GM21526 (cell line): ENCODE data around the gene MTMR3.

Source experiments
- ATAC-seq: cut with Tn5 transposase; IDR thresholded peaks from one replicate; pipeline ENCODE4 v1.9.1; 2021; ENCODE audit warnings: moderate library complexity; ENCODE audit not compliant: unreplicated experiment, low FRiP score

Gene MTMR3

GRCh38 chr22:30020511-30020910 lies 137.5 kb downstream of the MTMR3 start:
- ATAC-seq, result no peak

GRCh38 chr22:30021338-30021737 lies 138.4 kb downstream of the MTMR3 start:
- ATAC-seq, result no peak

GRCh38 chr22:30021881-30022619 lies 139.1 kb downstream of the MTMR3 start:
- no peak for ATAC-seq

DNA sequence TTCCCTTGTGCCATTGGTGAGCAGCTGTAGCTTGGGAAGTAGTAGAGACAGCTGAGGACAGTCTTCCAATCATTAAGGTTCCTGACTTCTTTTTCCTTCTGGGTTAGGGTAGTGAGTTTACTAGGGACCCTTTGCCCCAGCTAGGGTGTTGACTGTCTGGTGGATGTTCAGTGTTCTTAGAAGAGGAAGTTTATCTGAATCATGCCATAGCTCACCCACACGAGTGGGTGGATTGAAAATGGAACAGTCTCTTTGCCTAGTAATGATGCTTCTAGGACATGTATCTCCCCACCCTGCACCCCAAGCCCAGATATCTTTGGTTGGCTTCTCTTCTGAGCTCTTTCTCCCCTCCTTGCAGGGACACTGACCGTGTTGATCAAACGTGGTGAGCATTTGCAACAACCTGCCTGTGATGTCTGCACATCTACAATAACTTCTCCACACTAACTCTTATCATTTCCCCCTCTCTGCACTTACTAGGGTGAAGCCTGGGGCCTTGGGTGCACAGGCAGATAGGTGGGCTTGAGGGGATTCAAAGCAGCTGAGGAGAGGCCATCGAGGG lies 140.2 kb downstream of the MTMR3 start:
- ATAC-seq, result no peak

GRCh38 chr22:30024231-30024630 lies 141.3 kb downstream of the MTMR3 start:
- no peak for ATAC-seq

DNA sequence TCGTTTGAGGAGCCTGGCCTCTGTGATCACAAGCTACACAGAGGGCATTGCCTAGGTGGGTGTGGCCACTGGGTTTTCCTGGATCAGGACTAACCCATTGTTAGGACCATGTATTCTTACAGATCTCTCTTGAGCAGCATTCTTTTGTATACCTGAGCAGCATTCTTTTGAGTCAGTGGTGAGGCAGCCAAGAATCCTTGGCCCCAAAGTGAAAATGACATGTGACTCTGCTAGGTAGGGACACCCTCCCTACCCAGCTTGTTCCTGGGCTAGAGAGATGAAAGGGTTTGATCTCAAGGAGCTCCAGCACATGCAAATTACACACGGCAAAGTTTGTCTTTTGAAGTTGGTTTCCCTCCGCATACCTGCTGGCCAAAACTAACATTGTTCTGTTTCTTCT lies 142.2 kb downstream of the MTMR3 start:
- ATAC-seq, result no peak

- no peak for ATAC-seq
Observed at GRCh38 chr22:30026756-30027155, 143.8 kb downstream of the MTMR3 start.

DNA sequence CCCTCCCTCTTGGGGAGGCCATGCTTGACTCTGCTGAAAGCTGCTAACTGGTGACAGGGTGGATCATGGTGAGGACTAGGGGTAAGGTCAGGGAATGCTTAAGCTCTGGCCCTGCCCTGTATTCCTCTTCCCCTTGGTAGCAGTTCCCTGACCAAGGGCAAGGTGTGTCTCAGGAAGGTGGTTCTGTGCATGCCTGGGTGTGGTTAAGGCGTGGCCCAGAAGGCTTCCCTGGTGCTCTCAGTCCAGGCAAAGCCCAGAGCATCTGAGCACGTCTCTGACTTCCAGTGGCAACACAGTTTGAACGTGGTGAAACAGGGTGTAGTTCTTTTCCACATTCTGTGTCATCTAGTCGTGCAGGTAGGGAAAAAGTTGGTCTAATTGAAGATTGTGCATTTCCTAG lies 144.2 kb downstream of the MTMR3 start:
- no peak for ATAC-seq

DNA sequence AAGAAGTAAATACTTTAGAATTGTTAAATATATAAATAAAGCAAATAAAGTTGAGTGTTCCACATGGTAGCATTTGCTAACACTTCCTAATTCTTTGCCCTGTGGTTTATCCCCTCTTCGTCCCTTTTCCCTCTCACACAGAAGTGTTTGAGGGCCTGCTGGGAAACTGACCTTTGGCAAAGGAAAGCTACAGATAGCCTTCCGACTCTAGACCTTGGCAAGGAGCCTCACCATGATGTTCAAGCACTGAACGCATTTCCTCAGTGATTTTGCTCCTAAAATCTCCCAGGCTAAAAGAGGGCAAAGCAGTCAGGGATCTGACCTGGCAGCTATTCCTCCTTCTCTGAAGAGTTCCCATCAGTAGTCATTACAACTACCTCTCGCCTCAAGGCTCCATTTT lies 144.8 kb downstream of the MTMR3 start:
- ATAC-seq, result no peak

DNA sequence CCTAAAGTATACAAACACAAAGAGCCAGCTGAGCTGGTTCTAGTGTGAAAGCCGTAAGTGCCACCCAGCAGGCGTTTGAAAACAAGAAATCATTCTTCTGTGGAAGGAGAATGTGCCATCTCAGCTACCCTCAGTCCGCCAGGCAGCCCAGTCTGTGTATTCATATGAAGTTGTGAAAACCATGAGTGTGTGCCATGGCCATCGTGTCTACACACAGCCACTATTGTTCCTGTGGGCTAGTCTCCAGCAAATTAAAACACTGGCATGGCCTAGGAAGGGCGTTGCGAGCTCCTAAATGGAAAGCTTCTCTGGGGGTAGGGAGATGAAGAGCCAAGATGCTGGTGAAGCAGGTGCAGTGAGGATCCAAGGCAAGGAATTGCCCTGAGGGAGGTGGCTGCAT lies 145.8 kb downstream of the MTMR3 start:
- no peak for ATAC-seq

GRCh38 chr22:30029512-30029911 lies 146.5 kb downstream of the MTMR3 start:
- ATAC-seq, result no peak

- no peak for ATAC-seq
Observed at GRCh38 chr22:30030329-30030728, 147.4 kb downstream of the MTMR3 start.

- no peak for ATAC-seq
Observed at GRCh38 chr22:30031328-30031727, 148.4 kb downstream of the MTMR3 start.

GRCh38 chr22:30031764-30032455 lies 148.9 kb downstream of the MTMR3 start:
- no peak for ATAC-seq

- no peak for ATAC-seq
Observed at GRCh38 chr22:30033137-30033536, 150.2 kb downstream of the MTMR3 start.

GRCh38 chr22:30033901-30034300 lies 150.9 kb downstream of the MTMR3 start:
- ATAC-seq, result no peak

DNA sequence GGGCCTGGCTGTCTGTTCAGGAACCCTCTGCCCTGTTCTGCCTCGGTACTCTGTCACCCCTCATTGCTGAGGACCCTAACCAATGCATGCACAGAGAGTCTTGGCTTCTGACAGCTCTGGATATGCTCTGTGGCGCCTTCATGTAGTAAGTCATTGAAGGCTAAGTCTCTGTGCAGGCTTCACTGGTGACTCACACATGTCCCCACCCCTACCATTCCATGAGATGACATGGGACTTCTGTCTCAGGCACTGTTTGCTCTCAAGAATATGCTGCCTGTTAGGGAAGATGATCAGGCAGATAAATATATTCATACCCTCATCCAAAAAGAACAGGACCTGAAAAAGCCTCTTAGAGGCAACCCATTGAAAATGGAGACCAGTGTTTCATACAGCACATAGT lies 153.7 kb downstream of the MTMR3 start:
- ATAC-seq, result no peak

DNA sequence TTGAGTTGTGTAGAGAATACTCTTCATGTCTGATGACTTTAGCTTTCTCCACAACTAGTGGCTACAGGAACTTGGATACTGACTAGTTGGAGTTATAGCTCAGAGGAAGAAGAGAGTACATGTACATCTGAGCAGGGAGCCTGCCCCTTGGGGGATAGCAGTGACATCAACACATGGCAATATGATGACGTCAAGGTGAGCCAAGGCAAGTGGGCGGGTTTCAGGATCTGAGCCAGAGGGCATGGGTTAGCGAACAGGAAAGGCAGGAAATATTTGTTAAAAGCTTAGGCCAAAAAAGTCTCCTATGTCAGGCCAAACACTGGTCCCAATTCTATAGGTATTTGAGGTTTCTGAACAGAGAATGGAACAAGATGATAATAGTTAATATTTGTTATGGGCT lies 155.2 kb downstream of the MTMR3 start:
- ATAC-seq, result no peak

GRCh38 chr22:30040499-30041260 lies 157.7 kb downstream of the MTMR3 start:
- no peak for ATAC-seq

DNA sequence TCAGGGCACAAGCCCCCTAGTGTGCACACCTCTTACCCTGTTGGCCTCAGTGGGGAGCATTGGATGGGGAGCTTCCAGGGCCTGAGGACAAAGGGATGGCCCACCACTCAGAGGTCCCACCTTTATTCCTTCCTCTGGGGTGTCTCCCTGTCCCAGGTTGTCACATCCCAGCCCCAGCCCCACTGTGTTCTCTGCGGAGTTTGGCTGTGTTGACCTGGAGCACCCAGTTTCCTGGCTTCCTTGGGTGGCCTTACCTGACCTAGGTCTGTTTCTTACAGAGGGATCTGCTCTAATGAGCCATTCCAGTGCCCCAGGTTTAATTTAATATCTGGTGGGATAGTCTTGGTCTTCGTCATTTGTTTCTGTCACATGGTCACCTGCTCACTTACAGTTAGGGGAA lies 158.5 kb downstream of the MTMR3 start:
- ATAC-seq, result no peak

DNA sequence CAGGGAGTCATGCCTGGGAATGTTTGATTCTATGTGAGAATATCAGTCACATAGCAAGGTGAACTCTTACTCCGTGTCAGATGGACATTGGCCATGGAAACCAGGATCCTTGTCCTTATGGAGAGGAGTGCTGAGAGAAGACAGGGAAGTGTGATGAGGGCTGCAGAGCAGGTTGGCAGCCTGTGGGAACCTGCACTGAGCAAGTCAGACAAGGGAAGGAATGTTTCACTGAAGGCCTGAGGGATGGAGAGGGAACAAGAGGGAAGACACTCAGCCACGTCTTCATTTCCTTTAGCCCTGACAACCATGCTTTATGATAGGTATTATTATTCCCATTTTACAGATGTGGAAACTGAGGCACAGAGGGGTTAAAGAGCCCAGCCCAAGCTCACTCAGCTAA lies 158.9 kb downstream of the MTMR3 start:
- ATAC-seq, result no peak
